ENCODE data around the gene ZNF283. TPM values are rescaled to one million over a fixed set of nuclear protein-coding genes. Genes with fewer than 3 reads are reported as not detected.

Gene ZNF283
- total and polyA plus RNA-seq, 9 of the 15 experiments (the other 6 are each of a cell fraction or from before 2014, with no cell fraction given) = 6.0 to 19.5 (median 9.8) TPM

GRCh38 chr19:43779147-43779819 is 47.8 kb upstream of the ZNF283 start:
- in situ Hi-C loops (cut with MboI) = no loop called here
- H3K9ac ChIP-seq (ENCODE audit: insufficient read depth in 1 of 2, low read depth in 2 of 2, low read length in 2 of 2) = peak overlapping the region; percentile 52 to 93; a peak in 3 of 4 replicates
- TSS peak; percentile 65 for BruUV-seq (replicated peaks)

More at GRCh38 chr19:43779147-43779819, 47.8 kb upstream of the ZNF283 start:
- WGBS (ENCODE audit: insufficient coverage, low coverage, missing lambda C conversion rate) = 31% methylated on average over 4 of the region's 16 CpGs
- DNase-seq (ENCODE audit: extremely low read depth in 1 of 4, low spot score in 3 of 4) (no peak), ATAC-seq (no peak), FAIRE-seq (no peak)
- peaks cover 82 to 99% of the 10 kb centered on the region in 2 experiments for H3K4me1 ChIP-seq (replicated peaks in 1 of 2; ENCODE audit: control insufficient read depth in 2 of 2, insufficient read depth in 2 of 2, low read length in 2 of 2)
- peak overlapping the region; percentile 83 for H3K27ac ChIP-seq (ENCODE audit: extremely low read depth, low read depth, low read length)
- H3K27me3 ChIP-seq (ENCODE audit: control insufficient read depth in 2 of 2, insufficient read depth in 2 of 2, low read length in 2 of 2) = no peaks in the 10 kb centered on the region
- H3K79me2 ChIP-seq (ENCODE audit: control insufficient read depth, insufficient read depth, low read length) = peaks cover 71% of the 10 kb centered on the region
- no peaks in the 10 kb centered on the region for H4K20me1 ChIP-seq (replicated peaks; ENCODE audit: control insufficient read depth, insufficient read depth, low read length)
- peak overlapping the region; percentile 47 for H3K4me3 ChIP-seq
- intact Hi-C loops (cut with micrococcal nuclease) = no loop called here
- ChIA-PET POLR2A (interaction anchor here (1.1 to 9.9 kb wide), 2 partner anchors 11 to 25 kb away, joined by 3 to 71 read pairs; partner anchors contain the start of gene SMG9), CTCF (ENCODE audit: low intra/inter-chr PET ratio) (interaction anchor here (0.7 to 0.8 kb wide), 2 partner anchors 13 to 34 kb away, joined by 3 to 5 read pairs; no protein-coding TSS in a partner anchor)
- peak; percentile 15 for TF ChIP-seq SAP30 (IDR thresholded peaks at IDR 0.05; ENCODE audit: borderline replicate concordance, insufficient read depth, low read depth, low read length, poor library complexity, severe bottlenecking)
- TF ChIP-seq, protein P1, sequence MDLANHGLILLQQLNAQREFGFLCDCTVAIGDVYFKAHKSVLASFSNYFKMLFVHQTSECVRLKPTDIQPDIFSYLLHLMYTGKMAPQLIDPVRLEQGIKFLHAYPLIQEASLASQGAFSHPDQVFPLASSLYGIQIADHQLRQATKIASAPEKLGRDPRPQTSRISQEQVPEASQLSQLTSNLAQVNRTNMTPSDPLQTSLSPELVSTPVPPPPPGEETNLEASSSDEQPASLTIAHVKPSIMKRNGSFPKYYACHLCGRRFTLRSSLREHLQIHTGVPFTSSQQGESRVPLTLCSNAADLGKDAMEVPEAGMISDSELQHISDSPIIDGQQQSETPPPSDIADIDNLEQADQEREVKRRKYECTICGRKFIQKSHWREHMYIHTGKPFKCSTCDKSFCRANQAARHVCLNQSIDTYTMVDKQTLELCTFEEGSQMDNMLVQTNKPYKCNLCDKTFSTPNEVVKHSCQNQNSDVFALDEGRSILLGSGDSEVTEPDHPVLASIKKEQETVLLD (IDR thresholded peaks at IDR 0.05) = 0 out of 2 replicates have a peak, but pooled peaks have one; percentile 11
- TF ChIP-seq POLR2B (IDR thresholded peaks at IDR 0.05; ENCODE audit: low read depth, partially characterized antibody) = peak; percentile 16
- peak; percentile 3 for TF ChIP-seq KDM5B (IDR thresholded peaks at IDR 0.05; ENCODE audit: insufficient replicate concordance, low read depth, low read length)
- TF ChIP-seq RBFOX2 (IDR thresholded peaks at IDR 0.05; ENCODE audit: low read depth, low read length) = peak; percentile 42
- no peak for TF ChIP-seq FOXA3 (CRISPR knock-in tag; conservative IDR thresholded peaks at IDR 0.05 in 1 of 2, IDR thresholded peaks at IDR 0.05 in 1 of 2)
- TF ChIP-seq MCM2 (IDR thresholded peaks at IDR 0.05; ENCODE audit: low read depth) = no peak
- no peak for TF ChIP-seq FOXP1 (CRISPR knock-in tag; IDR thresholded peaks at IDR 0.05)
- TF ChIP-seq ZNF583 (CRISPR knock-in tag; IDR thresholded peaks at IDR 0.05) = peak; percentile 34; the same call in 1 of the 2 replicates
- H3K9me3 ChIP-seq (replicated peaks; ENCODE audit: control insufficient read depth, insufficient read depth, low read depth, low read length) = no peaks in the 10 kb centered on the region
- H2AFZ ChIP-seq (ENCODE audit: low read depth, low read length) = 0 out of 2 replicates have a peak overlapping the region, but pooled peaks have one; percentile 9
- H3K4me2 ChIP-seq (ENCODE audit: insufficient read depth, low read length) = peak overlapping the region; percentile 72
- peaks cover 5% of the 10 kb centered on the region for H3K36me3 ChIP-seq (ENCODE audit: control insufficient read depth, insufficient read depth, low read length)
- H3K9me1 ChIP-seq (ENCODE audit: control insufficient read depth, insufficient read depth, low read length) = no peaks in the 10 kb centered on the region

Data from K562 (cell line).